GM15510 (cell line): ENCODE results near the gene CUX1.

Experiments used
- POLR2A ChIP-seq: IDR thresholded peaks from 3 replicates; pipeline ENCODE4 v1.6.1; 2011; ENCODE audit warnings: borderline replicate concordance; ENCODE audit not compliant: insufficient read length; ENCODE audit errors: extremely low read depth

The CUX1 gene

DNA sequence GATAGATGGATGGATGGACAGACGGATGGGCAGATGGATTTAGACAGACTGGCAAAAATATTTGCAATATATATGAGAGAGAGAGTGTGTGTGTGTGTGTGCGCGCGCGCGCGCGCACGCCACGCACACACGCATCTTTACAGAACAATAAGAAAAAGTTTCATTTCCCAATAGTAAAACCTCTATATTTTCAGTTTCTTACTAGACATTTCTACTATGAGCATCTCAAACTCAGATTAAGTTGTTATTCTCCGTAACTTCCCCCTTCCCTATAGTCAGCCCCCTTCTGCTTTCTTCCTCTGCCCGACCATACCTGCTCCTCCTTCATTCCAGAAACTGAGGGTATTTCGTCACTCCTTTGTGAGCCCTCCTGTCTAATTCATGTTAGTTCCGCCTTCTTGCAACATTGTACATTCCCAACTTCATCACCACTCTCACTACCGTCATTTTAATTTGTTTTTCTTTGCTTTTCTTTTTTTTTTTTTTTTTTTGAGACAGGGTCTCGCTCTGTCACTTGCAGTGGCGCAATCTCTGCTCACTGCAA, 314.9 kb downstream of the CUX1 start:
- TF ChIP-seq POLR2A = no peak

DNA sequence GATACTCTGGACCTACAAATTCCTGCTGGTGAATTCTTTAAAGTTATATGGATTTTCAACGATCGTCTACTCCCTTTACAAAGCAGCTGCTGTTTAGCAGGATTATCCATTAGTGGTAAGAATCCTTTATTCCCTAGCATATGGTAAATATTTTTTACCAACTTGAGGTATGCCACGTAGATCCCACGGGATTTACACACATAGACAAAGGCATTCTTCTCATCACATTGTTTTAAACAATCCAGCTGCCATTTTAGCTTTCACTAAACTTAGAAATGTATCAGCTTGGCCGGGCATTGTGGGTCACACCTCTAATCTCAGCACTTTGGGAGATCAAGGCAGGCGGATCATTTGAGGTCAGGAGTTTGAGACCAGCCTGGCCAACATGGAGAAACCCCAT, 321.2 kb downstream of the CUX1 start:
- TF ChIP-seq POLR2A = no peak

DNA sequence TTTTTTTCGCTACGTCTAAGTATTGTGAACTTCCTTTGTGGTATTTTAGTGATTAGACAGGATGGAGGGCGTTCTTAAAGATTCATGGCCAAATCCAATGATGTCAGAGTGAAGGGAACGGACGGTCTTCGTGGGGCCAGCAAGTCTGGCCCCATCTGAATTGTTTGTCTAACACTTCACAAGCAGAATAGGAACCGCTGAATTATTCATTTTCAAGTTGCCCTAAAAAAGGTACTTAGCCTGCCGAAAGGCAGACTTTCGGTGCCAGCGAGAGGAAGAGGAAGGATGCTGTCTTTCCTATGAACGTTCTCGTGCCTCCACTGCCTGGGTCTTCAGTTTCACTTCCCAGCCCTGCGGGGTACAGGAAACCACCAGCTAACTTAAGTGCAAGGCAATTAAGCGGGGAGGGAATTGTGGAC, 323.5 kb downstream of the CUX1 start:
- no peak for TF ChIP-seq POLR2A

DNA sequence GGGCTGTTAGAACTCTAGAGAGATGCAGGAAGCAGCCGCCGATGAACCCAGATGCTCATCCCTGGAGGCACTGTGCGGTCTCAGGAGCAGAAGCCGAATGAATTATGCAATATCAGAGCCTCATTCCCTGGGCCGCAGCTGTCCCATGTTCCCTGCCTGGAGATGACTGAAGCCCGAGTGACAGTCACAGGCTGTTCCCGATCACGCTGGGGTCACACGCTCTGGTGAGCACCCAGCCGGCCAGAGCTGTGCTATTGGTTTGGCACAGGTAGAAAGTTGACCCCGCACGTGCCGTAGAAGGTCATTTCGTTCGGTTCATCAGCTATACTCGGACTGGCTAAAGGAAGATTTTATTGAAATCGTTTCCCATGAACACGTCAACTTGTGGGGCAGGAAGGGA, 328.7 kb downstream of the CUX1 start:
- TF ChIP-seq POLR2A = no peak

DNA sequence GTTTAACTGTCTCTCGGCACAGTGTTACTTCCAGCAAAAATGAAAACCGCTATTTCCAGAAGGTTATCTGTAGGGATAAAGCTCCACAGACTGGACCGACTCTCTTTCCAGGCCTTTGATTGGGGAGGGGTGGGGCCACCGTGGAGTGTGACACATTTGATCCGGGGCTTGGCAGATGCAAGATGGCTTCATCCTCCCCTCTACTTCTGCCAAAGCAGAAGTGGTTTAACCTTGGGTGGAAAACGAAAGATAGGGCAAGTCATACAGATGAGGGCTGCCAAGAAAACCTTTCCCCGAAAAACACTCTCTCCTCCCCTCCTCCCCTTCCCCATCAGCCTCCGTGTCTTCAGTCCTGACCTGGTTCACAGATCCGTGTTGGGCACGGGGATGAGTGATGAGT, 329.6 kb downstream of the CUX1 start:
- TF ChIP-seq POLR2A = no peak

DNA sequence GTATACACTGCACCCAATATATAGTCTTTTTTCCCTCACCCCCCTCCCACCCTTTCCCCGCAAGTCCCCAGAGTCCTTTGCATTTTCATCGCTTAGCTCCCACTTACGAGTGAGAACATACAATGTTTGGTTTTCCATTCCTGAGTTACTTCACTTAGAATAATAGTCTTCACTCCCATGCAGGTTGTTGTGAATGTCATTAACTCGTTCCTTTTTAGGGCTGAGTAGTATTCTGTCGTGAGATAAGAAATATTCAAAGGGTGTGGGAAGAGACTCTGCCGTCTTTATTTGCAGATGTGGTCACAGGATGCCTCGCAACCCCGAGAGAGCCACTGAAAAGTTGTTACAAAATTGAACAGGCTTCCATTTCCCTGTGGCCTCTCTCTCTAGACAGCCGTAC, 331.4 kb downstream of the CUX1 start:
- no peak for TF ChIP-seq POLR2A

DNA sequence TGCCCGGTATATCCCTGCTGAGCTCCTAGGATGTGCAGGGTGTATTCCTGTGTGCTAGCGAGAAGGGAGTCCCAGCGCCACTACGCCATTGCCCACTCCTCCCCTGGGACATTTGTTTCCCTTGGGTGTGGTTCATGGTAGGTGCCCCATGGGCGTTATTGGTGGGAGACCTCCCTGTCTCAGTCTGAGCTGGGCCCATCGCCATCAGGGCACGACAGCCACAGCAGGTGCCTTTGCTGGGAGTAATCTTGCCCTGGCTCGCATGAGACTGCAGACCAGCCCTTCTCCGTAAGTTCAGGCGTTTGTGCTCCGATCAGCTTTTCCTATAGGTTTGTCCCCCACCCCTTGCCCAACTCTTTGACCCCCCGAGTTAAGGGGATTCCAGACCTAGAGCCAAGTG, 332.0 kb downstream of the CUX1 start:
- no peak for TF ChIP-seq POLR2A

DNA sequence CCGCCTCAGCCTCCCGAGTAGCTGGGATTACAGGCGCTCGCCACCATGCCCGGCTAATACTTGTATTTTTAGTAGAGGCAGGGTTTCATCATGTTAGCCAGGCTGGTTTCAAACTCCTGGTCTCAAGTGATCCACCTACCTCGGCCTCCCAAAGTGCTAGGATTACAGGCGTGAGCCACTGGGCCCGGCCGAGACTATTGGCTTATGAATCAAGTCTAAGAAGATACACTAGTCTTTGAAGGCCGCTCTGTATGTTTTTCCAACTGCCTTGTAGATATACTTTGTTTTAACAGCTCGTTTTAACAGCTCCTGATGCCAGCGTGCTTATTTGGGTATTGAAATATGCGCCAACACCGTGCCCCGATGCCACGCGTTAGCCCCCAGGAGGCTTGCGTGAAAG, 332.8 kb downstream of the CUX1 start:
- no peak for TF ChIP-seq POLR2A

DNA sequence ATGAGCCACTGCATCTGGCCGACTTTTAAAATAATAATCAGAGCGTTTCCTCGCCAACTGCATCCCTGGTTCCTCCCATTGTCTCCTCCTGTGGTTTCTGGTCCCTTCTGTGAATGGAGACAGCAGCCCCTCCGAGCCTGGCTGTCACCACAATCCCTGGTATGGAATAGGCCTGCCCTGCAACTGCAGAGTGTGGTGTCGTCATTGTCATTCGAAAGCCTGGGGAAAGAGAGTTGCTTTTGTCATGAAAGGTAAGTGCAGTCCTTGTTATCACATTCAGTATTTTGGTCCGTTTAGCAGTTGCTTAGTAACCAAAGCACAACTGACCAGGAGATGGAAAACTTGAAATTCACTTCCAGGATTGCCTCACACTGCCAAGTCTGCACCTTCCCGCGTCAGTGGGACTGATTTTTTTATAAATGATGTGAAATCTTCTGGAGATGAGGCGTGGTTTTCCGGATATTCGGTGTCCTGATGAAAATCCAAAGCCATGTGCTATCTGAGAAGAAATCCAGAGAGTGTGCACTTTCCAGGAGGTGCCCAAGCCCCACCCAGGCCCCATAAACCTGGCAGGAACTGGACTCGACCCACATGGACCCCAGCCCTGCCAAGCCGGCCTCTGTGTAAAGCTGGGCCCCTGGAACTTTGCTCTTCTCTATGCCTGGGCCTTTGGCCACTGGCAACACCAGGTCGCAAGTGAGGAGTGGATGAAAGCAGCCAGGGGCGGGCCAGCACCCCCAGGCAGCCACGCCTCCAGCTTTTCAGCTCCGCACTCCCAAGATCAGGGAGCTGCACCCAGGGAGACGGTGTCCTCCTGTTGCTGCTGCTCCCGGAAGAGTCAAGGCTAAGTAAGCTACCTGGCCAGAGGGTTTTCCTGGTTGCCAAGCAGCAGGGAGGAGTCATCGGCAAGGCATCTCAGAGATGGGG, 335.5 kb downstream of the CUX1 start:
- TF ChIP-seq POLR2A = no peak

DNA sequence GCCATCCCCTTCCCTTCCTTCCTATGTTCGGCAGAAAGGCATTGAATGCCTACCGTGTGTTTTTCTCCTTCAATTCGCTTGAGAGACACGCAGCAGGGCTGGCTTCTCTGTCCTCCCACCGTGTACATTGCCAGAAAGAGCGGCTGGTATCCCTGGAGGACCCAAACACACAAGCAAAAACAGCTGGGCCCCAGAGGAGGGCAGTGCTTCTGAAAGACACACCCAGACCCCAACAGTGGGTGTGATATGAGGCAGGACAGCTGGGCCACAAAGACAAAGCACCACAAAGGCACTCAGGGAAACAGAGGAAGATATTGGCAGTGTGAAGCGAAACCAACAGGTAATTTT, 336.1 kb downstream of the CUX1 start:
- TF ChIP-seq POLR2A = no peak

DNA sequence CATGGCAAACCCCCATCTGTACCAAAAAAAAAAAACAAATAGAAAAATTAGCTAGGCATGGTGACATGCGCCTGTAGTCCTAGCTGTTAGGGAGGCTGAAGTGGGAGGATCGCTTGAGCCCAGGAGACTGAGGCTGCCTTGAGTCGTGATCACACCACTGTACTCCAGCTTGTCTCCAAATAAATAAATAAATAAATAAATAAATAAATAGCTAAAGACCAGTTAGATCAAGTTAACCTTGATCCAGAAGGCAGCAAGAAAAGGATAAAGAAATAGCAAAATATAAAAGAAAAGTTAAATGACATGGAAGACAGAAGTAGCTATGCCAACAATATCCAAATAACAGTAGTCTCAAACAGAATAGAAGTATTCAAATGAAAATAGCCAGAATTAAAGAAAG, 337.0 kb downstream of the CUX1 start:
- TF ChIP-seq POLR2A = no peak

DNA sequence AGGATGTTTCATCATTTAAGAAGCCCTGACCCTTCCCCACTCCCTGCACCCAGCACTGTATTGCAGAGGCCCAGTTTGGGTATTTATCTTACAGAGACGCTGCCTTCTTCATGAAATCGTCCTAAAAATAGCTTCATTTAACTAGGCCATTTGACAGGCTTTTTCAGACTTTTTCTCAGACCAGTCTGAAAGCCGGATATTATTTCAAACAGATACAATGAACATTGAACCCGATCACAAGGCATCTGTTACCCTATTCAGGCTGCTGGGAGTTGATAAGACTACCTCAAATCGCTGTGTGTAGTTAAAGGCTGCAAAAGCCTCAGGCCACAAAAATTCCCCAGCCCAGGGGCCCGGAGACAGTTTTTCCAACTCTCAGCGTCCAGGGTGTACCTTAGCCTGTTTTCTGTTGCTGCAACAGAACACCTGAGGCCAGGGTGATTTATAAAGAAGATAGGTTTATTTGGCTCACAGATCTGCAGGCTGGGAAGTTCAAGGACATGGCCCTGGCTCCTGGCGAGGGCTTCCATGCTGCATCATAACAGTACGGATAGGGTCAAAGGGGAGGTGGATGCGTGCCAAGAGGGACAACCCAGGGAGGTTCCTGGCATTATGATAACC, 338.5 kb downstream of the CUX1 start:
- no peak for TF ChIP-seq POLR2A

DNA sequence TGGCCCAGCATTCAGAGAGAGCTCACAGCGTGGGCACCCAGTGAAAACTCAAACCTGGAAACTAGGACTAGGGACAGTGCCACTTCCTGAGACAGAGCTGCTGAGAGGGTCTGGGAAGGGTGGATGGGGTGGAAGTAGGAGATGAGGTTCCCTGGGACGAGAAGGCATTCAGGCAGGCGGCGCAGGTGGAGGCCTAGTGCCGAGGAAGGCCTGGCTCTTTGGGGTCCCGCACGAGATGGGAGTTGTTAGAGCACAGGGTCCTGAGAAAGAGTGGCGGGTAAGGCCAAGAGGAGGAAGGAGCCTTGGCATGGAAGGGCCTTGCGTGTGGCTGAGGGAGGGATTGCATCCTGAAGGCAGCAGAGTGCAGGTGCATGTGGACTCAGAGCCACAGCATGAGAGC, 339.4 kb downstream of the CUX1 start:
- TF ChIP-seq POLR2A = no peak

DNA sequence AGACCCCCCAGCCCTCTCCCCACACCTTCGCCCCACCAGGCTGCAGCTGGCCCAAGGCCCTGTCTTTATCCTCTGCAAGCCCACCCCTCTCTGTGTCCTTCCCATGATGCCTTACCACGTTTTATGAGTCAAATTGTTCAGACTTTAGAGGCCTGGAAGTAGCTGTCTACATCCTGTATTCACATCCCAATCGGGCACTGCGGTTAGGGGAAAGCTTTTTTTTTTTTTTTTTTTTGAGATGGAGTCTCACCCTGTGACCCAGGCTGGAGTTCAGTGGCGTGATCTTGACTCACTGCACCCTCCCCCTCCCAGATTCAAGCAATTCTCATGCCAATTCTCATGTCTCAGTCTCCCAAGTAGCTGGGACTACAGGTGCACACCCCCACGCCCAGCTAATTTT, 347.7 kb downstream of the CUX1 start:
- no peak for TF ChIP-seq POLR2A

DNA sequence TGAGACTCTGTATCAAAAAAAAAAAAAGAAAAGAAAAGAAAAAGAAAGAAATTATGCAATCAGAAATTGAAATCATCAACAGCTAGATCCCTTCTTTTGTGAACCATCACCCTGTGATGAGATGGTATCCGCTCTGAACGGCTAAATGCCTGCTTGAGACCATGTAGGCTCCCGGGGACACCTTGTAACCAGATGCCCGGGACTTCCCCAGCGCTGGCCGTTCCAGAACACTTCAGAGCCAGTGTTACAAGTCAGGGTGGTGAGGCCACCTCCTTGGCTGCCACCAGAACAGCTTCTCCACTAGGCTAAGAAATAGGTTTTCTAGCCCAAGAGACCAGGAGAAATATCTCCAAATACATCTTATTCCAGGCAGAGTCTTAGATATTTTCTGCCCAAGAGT, 349.8 kb downstream of the CUX1 start:
- TF ChIP-seq POLR2A = no peak
